ENCODE measurements around the gene PRKCI. TPM values are rescaled to one million over a fixed set of nuclear protein-coding genes. Genes with fewer than 3 reads are reported as not detected.
A peak's percentile ranks its signal among the peaks of the same experiment; 100 is the strongest.
"Not testable (repeated sequence)": the region's sequence is repeated elsewhere in the genome, so short reads cannot be mapped to it uniquely, and the experiment has no call there.

The PRKCI gene
- polyA plus RNA-seq (2013, experiment 1 of 2; ENCODE audit: insufficient read length): 42.5 TPM
- 41.1 TPM for polyA plus RNA-seq (2013, experiment 2 of 2; ENCODE audit: insufficient read length)

DNA sequence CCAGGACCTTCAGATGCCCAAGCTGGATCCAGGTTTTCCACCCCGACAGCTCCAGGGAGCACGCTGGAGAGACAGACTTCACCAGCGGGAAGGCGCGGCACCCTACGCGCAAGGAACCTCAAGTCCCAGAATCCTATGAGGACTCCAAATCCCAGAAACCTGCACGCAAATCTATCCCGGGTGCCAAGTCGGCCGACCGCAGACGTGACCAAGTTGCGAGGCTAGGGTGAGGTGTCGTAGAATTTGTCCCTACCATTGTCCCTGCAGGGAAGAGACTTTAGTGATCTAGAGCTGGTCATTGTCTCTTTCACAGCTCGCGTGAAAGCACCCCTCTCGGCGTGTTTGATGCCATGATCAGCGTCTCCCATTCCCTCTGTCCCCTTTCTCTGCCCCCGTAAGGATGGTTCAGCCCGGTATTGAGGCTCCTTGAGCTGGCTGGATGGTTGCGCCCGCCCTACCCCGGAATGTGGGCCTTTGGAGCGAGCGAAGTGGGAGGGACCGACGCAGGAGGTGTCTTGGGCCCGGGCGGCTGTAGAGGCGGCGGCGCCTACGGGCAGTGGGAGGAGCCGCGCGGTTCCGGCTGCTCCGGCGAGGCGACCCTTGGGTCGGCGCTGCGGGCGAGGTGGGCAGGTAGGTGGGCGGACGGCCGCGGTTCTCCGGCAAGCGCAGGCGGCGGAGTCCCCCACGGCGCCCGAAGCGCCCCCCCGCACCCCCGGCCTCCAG is at the start of gene PRKCI:
PRKCI (plus strand) TSS at position 501 of the 723 bp plus-strand sequence. CDS start 246 bp downstream, outside the sequence.
- peak; percentile 99 for DNase-seq

DNA sequence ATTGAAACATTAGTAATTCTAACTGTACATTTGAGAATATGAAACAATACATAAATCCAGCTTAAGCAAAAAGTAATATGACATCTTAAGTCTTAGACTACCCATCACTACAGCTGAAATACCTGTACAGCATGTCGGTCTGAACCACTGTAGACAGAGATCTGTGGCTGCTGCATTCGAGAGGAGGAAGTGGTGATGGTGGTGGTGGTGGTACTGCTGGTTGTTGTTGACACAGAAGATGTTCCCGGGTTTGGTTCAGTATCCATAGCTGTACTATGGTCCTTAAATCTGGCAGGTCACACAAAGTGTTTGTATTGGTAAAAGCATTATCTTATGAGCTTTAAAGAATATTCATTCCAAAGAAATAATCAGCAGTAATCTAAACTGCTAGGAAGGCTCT is 43.6 kb upstream of the PRKCI start:
- DNase-seq: no peak

DNA sequence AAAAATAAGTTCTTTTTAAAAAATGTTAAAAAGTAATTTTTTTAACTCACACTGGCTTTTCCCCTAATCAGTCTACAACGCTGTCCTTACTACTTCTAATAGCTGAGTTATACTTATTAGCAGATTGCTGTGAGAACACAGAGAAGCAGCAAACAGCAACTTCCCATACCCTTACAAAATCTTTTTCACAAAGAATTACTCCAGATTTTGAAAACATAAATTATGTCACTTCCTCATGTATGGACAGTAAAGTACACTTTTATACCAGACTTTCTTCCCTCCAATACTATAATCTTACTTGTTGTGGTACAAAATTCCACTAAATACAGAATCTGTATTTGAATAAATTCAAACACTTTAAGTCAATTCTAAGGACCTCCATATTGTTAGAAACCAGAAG is 42.8 kb upstream of the PRKCI start:
- DNase-seq: no peak

DNA sequence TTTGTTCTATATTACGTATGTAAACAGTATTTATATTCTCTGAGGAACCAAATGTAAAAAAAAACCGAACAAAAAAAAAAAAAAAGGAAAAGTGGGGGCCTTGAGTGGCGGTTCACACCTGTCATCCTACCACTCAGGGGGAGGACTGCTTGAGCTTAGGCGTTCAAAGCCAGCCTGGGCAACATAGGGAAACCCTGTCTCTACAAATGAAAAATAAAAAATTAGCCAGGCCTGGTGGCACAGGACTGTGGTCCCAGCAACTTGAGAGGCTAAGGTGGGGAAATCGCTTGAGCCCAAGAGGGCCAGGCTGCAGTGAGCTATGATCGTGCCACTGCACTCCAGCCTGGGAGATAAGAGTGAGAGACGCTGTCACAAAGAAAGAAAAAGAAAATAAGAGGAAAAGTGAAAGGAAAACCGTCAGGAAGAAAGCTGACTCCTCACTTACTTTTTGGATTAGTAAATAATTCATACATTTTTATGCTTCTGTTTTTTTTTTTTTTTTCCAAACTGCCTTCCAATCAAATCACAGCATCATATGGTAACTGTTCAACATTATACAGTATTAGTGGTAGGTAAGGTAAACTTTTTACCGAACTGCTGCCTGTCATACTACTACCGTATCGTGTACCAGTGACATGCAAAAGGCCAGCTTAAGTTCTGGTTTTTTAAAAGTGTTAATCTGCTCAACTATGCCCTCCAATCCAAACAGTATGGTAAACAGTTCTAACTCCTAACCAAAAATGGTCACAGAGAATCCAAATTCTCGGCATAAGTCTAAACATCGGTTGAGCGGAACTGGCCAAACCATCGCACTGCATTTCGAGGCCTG is 41.9 kb upstream of the PRKCI start:
- no peak for DNase-seq

DNA sequence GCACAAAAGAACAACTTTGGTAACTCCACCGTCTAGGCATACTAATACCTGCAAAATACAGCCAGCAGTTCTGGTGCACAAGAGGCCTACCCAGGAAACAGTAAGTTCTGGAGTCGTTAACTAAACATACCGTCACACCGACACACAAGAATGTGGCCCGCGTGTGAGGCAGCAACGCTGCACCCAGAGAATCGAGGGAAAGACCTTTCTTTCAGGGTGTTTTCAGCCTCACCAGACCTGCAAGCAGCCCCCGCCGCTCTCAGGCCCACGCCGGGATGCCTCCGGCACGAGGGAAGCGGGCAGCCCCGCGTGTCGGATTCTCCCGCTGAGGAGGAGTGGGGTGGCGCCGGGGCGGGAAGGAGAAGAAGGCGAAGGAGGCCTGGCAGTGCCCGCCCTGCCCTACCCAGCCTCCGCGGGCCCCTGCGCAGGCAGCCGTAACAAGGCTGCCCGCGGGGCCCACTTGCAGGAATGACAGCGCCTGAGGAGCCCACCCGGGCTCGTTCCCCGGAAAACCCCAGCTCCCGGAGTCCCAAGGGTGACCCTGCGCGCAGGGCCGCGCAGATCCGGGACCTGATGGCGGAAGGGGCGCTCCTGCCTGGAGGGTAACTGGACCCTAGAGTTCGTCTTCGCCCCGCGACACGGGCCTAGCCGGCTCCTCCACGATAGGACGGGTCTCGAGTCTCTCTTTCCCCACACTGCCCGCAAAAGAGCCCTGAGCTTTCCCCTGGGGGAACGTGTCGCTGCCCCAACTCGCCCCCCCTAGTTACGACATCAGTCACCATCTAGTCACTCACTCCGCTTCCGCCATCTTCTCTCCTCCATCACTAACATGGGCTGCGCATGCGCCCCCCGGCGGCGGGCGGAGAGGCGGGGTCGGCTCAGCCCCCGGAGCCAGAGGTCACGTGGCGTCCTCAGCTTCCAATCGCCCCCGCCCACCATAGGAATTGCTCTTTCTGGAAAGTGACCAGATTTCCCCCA is 41.0 kb upstream of the PRKCI start, which contains the start of gene PHC3:
PHC3 (minus strand) TSS at position 826 of the 978 bp plus-strand sequence; CDS start at position 808, 18 bp downstream.
- peak; percentile 92 for DNase-seq

DNA sequence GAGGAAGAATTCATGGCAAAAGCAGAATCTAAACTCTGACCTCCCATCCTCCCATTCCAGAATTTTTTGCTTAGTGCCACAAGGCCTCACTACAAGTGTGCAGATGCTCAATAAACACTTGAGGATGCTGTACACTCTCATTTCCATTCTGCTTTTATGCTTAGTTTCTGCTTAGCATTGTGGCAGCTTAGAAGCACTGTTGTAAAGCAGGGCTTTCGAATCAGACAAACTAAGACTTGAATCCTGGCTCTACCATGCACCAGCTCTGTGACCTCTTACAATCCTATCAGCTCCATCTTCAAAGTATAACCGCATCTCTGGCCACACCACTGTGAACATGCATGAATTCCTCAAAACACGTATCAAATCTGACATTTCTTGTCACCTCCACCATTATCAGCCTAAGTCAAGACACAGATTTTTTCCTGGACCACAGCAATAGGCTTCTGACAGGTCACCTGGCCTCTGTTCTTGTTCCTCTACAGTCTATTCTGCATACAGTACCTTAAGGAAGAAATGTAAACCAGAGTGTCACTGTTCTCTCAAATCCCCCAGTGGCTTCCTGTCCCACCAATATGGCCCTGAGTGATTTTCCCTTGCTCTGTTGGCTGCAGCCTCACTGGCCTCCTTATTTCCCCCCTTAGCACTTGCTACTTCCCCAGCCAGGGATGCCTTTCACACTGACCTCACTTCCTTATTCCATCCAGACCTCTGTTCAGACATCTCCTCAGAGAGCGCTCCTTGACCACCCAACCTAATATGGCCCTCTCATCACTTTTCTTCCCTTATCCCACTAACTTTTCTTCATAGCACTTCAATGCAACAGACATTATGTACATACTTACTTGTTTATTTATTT is 32.6 kb upstream of the PRKCI start:
- DNase-seq: no peak

DNA sequence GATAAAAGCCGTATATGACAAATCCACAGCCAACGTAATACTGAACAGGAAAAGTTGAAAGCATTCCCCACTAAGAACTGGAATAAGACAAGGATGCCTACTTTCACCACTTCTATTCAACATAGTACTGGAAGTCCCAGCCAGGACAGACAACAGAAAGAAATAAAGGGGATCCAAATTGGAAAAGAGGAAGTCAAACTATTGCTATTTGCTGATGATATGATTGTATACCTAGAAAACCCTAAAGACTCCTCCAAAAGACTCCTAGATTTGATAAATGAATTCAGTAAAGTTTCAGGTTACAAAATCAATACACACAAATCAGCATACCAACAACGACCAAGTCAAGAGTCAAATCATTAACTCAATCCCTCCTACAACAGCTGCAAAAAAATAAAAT is 26.5 kb upstream of the PRKCI start:
- not testable (repeated sequence) for DNase-seq

DNA sequence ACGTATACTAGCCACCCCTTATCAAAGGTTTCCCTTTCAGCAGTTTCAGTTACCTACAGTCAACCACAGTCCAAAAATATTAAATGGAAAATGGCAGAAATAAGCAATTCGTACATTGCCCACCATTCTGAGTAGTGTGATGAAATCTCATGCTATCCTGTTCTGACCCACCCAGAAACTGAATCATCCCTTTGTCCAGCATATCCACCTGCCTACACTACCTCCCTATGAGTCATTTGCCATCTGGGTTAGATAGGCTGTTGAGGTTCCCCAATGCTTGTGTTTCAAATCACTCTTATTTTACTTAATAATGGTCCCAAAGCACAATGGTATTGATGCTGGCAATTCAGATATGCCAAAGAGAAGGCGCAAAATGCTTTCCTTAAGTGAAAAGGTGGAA is 25.4 kb upstream of the PRKCI start:
- DNase-seq: peak; percentile 5

DNA sequence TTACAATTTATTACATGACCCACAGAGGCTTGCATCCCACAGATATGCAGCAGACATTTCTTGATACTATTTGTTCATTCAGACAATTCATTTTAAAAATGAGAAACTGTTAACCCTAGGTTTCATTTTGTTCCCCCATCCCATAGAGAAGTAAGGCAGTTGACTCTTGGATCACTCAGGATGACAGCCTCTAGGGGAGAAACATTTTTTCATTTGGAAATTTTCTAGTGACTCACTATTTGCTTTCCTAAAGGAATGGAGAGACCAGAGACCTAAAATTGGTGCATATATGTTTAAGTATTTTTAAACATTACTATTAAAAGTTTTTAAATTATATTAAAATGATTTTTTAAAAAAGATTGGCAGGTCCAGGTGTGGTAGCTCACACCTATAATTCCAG is 21.2 kb upstream of the PRKCI start:
- DNase-seq: no peak

DNA sequence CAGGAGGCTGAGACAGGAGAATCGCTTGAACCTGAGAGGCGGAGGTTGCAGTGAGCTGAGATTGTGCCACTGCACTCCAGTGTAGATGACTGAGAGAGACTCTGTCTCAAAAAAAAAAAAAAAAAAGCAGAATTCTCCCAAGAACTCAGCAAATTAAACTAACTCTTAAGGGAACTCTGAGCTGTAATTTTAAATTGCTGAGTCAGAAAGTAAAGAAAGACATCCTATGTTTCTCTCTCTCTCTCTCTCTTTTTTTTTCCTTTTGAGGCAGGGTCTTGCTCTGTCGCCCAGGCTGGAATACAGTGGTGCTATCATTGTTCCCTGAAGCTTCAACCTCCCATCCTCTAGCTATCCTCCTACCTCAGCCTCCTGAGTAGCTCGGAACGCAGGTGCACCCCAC is 20.7 kb upstream of the PRKCI start:
- no peak for DNase-seq

DNA sequence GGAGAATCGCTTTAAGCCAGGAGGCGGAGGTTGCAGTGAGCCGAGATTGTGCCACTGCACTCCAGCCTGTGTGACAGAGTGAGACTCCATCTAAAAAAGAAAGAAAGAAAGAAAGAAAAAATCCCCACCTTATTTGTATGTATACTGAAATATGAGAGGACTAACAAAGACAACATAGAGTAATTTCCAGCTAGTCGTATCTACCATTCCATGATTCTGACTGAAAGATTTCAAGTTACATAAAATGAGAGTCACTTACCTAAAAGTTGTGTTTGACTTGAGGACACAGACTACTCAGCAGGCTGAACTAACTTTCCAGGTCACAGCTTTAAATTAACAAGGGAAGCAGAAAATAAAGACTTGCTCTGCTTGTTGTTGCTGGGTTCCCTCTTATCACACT is 18.8 kb upstream of the PRKCI start:
- no peak for DNase-seq

DNA sequence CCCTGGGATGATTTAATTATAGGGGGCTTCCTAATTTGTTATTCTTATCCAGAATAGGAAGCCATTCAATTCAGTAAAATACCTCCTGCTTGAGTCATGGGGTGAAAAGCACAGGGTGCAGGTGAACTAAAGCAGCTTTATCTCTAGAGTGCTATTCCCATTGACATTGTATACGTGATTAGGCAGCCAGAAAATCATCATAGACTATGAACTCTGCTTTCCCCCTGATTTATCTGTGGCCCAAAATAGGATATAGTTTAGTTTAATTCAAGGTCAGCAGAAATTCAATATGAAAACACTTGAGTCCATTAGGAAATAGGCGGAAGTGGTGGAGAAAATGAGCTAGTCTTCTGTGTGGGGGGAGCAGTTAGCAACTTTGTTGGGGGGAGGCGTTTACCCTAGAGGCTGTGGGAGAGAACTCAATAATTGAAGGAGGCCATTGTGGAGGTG is 18.2 kb upstream of the PRKCI start:
- no peak for DNase-seq

DNA sequence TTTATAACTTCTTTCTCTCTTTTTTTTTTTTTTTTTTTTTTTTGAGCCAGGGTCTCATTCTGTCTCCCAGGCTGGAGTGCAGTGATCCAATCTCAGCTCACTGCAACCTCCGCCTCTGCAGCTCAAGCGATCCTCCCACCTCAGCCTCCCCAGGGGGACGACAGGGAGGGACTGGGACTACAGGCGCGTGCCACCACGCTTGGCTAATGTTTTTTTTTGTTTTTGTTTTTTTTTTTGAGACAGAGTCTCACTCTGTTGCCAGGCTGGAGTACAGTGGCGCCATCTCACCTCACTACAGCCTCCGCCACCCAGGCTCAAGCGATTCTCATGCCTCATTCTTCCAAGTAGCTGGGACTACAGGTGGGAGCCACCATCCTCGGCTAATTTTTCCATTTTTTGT is 17.7 kb upstream of the PRKCI start:
- no peak for DNase-seq

DNA sequence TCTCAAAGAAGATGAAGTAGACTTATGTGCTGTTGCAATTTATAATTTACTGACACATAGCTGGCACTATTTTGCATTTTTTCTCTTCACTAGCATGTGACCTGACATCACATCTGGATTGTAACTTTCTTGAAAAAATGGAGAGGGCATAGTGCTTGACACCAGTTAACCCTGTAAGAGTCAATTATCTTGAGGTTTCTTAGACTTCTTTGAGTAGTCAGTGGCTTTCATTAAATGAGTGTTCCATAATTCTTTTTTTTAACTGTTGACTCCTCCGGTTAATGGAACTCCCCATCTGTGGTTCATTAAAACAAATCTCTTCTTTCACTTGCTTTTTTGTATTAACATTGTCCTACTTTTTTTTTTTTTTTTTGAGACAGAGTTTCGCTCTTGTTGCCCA is 16.9 kb upstream of the PRKCI start:
- peak; percentile 19 for DNase-seq

DNA sequence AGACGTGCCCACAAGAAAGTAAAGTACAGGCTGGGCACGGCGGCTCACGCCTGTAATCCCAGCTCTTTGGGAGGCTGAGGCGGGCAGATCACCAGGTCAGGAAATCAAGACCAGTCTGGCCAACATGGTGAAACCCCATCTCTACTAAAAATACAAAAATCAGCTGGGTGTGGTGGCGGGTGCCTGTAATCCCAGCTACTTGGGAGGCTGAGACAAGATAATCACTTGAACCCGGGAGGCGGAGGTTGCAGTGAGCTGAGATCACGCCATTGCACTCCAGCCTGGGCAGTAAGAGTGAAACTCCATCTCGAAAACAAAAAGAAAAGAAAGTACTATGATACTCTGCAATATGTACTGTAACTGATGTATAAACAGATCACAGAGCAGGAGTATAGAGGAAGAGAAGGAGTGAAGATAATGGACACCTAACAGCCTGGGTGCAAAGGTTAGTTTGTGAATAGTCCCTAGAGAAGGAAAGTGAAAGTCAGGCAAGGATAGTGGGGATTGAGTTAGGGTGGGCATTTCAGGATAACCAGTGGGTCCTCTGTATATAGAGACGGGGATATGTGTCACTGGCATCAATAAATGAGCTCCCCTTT is 16.0 kb upstream of the PRKCI start:
- DNase-seq: not testable (repeated sequence)

DNA sequence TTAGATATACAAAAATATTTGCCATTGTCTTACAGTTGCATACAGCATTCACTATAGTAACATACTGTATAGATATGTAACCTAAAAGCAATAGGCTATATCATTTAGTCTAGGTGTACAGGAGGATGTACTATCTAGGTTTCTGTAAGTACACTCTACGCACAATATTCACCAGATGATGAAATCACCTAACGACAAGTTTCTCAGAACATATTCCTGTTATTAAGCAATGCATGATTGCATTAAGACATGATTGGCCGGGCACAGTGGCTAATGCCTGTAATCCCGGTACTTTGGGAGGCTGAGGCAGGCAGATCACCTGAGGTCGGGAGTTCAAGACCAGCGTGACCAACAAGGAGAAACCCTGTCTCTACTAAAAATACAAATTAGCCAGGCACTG is 14.5 kb upstream of the PRKCI start:
- no peak for DNase-seq

DNA sequence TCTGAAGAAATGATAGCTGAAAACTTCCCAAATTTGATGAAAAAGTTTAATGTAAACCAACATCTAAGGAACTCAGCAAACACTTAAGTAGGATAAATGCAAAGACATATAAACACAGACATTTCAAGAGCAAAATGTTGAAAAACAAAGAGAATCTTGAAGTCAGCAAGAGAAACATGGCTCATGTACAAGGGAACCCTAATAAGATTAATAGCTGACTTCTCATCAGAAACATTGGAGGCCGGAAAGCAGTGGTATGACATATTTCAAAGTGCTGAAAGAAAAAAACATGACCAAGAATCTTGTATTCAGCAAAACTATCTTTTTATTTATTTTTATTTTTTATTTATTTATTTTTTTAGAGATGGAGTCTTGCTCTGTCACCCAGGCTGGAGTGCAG is 10.6 kb upstream of the PRKCI start:
- no peak for DNase-seq

DNA sequence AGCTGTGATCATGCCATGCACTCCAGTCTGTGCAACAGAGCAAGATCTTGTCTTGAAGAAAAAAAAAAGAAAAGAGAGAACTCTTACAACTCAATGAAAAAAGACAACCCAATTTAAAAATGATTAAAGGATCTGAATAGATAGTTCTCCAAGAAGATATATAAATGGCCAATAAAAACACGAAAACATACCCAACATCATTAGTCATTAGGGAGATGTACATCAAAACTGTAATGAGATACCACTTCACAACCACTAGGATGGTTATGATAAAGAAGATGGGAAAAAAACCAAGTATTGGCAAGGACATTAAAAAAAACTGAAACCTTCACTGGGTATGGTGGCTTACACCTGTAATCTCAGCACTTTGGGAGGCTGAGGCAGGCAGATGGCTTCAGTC is 2.4 kb upstream of the PRKCI start:
- DNase-seq: no peak

DNA sequence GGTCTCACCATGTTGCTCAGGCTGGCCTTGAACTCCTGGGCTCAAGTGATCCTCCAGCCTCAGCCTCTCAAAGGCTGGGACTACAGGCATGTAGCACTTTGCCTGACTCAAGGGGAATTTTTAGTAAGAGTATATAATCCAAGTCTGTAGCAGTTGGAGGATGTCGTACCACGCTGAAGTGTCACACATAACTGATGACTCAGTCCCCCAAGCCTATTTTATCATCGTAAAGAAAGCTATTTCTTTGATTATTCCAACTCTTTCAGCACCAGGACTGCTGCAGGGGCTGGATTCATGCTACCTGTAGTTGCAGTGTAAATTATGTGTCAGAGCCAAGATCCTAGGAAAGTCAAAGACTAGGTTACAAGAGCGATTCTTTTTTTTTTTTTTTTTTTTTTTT is 1.4 kb upstream of the PRKCI start:
- peak; percentile 10 for DNase-seq

DNA sequence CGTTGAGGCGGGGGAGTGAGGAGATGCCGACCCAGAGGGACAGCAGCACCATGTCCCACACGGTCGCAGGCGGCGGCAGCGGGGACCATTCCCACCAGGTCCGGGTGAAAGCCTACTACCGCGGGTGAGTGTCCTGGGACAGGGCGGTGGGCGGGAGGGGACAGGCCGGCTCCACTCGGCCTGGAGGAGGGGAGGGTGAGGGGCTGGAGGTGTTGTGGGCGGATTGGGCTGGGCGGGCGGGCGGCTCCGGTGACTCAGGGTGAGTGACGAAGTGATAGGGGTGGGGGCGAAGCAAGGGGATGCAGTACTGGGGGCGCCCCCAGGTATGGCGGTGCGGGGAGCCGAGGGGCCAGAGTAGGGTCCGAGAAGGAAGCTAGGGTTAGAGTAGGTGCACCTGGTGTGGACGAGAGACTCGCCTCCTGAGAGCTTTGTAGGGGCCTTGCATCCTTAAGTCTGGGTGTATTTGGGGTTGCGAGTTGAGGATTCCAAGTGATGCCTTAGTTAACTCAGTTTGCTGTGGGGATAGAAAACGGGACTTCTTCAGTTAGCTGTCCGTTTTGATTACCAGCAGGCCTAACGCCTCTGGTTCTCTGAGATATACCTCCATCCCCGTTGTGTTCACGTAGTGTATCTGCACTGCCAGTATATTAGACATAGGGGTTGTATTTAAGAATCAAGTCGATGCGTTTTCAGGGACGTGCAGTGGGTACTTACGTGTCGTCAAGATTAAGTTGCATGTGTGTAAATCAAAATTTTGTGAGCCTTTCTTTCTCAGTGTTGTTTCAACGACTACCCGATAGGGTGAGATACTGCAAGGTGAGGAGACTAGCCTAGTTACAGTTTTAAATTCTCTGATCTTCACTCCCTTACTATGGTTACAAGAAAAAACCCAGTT is 670 bp downstream of the PRKCI start:
- peak; percentile 15 for DNase-seq
